Kidney (tissue), 14 donors: ENCODE measurements around the gene NR5A1. TPM values are rescaled to one million over a fixed set of nuclear protein-coding genes. Genes with fewer than 3 reads are reported as not detected.

Source experiments
- DNase-seq, 5 donors: peaks; one replicate each; pipeline ENCODE4 v3.0.0-alpha.2; 2013 to 2020
- FAIRE-seq: peaks from 2 replicates; lab custom pipeline; 2012; peaks lifted over from hg19 to GRCh38; lab: Jason Lieb, UNC
- H3K27ac ChIP-seq, 2 donors: one replicate each; pipeline ENCODE4 v1.7.0; 2013; ENCODE audit warnings: low read depth in 2 of 2, low read length in 2 of 2, inconsistent platforms in 1 of 2
- H3K27me3 ChIP-seq: one replicate; pipeline ENCODE4 v1.7.1; 2013; ENCODE audit warnings: low read length, inconsistent platforms; ENCODE audit not compliant: control insufficient read depth, insufficient read depth
- H3K36me3 ChIP-seq, 3 donors: one replicate each; pipeline versions ENCODE4 v1.7.0 to v1.7.1; 2013; ENCODE audit warnings: low read length in 3 of 3, control low read depth in 1 of 3, inconsistent platforms in 1 of 3; ENCODE audit not compliant: insufficient read depth in 3 of 3, control insufficient read depth in 2 of 3
- H3K4me1 ChIP-seq, 3 donors: one replicate each; pipeline versions ENCODE4 v1.7.0 to v1.7.1; 2013; ENCODE audit warnings: low read length in 3 of 3, inconsistent platforms in 1 of 3, low read depth in 1 of 3; ENCODE audit not compliant: control insufficient read depth in 2 of 3, insufficient read depth in 2 of 3
- H3K4me3 ChIP-seq, 3 donors: one replicate each; pipeline versions ENCODE4 v1.7.0 to v1.8.1; 2013; ENCODE audit warnings: low read length in 3 of 3, control low read depth in 1 of 3, inconsistent platforms in 1 of 3
- H3K9ac ChIP-seq, 3 donors: one replicate each; pipeline versions ENCODE4 v1.7.0 to v1.7.1; 2013; ENCODE audit warnings: low read length in 3 of 3, control low read depth in 1 of 3, inconsistent platforms in 1 of 3
- H3K9me3 ChIP-seq, 3 donors: one replicate each; pipeline versions ENCODE4 v1.7.0 to v1.7.1; 2013; ENCODE audit warnings: low read length in 3 of 3, control low read depth in 1 of 3, inconsistent platforms in 1 of 3; ENCODE audit not compliant: control insufficient read depth in 2 of 3, insufficient read depth in 1 of 3
- intact Hi-C: fragments of 100-400 bp; cut with DNase I; formaldehyde crosslinking; loops from one replicate; pipeline ENCODE4 v1.11.1; 2022
- polyA plus RNA-seq: library from polyadenylated mRNA; stranded (reverse); fragments of 350-450 nt; fragmentation: Illumina TruSeq; extraction: RNeasy Lipid Tissue Mini Kit (QIAGEN cat#74804); gene quantifications from one replicate; pipeline ENCODE4 v1.2.3, GENCODE V29; 2014; ENCODE audit warnings: low read depth, low replicate concordance; ENCODE audit not compliant: insufficient read depth
- total RNA-seq: library from RNA; stranded (reverse); fragmentation: NEBNext Ultra II Directional; extraction: Animal tissue kit (Norgen Biotek cat#: 25700); gene quantifications from one replicate; pipeline ENCODE4 v1.2.1, GENCODE V29; 2021
- TF ChIP-seq, protein P1 (sequence below): IDR thresholded peaks from 3 replicates; pipeline ENCODE4 v1.5.1; 2012; ENCODE audit warnings: mild to moderate bottlenecking, moderate library complexity, borderline replicate concordance; ENCODE audit not compliant: insufficient read depth; ENCODE audit errors: extremely low read depth
- donor health status: control.
- donor health status: control.
- donor health status: control.
- donor health status: control.
- donor health status: control.
- donor health status: DM: yes; HTN: yes; CAD: no.
- donor health status: Normal renal cell carcinoma (clear cell type).

The NR5A1 gene
- total and polyA plus RNA-seq, 2 donors from 2014 or later, result not detected

DNA sequence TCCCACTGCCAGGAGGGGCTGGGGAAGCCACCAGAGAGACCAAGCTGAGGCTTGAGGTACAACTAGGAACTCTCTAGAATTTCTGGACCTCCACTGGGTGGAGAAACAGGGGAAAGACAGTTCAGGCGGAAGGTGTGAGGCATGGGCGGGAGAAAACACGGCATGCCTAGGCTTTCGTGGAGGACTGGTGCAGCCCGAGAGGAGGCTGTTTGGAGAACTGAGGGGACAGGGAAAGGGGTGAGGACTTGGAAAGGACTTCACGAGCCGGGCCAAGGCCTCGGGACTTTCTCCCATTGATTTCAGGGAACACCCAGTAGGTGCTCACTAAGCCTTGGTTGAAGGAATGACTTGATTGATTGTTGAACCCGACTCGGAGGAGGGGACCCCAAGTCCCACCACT, 66.4 kb downstream of the NR5A1 start:
- Histone ChIP-seq H3K36me3 (no peaks in the 10 kb centered on the region), H3K9ac (no peak overlapping the region), H3K27me3 (no peaks in the 10 kb centered on the region), H3K9me3 (peaks cover 0 to 3% (median 2%) of the 10 kb centered on the region in 3 donors), H3K4me1 (no peaks in the 10 kb centered on the region), H3K27ac (no peak overlapping the region), H3K4me3 (no peak overlapping the region)
- DNase-seq (no peak), FAIRE-seq (no peak)
- TF ChIP-seq, protein P1, sequence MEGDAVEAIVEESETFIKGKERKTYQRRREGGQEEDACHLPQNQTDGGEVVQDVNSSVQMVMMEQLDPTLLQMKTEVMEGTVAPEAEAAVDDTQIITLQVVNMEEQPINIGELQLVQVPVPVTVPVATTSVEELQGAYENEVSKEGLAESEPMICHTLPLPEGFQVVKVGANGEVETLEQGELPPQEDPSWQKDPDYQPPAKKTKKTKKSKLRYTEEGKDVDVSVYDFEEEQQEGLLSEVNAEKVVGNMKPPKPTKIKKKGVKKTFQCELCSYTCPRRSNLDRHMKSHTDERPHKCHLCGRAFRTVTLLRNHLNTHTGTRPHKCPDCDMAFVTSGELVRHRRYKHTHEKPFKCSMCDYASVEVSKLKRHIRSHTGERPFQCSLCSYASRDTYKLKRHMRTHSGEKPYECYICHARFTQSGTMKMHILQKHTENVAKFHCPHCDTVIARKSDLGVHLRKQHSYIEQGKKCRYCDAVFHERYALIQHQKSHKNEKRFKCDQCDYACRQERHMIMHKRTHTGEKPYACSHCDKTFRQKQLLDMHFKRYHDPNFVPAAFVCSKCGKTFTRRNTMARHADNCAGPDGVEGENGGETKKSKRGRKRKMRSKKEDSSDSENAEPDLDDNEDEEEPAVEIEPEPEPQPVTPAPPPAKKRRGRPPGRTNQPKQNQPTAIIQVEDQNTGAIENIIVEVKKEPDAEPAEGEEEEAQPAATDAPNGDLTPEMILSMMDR, result no peak
- intact Hi-C loops, result no loop called here

DNA sequence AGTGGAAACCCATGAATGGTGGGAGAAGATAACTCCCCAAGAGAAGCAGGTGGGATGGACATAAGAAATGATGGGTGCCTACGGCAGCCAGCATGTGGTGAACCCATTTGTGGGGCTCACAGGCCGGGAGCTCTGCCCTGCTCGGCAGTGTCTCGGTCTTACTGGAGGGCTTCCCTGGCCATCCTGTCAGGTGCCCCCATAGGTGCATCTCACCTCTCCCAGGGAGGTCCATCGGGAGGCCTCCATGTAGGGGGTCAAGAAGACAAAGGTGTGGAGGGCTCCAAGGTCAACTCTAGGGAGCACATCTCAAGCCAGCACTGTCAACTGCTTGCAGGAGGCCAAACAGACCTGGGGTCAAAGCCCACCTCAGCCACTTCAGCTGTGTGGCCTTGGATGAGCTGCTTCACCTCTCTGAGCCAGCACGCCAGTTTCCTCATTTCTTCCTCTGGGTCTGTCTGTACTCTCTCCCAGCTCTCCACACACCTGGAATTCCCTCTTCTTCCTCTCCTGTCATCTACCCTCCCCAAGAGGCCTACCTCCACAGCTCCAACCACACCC, 67.4 kb downstream of the NR5A1 start:
- H3K9ac ChIP-seq, result no peak overlapping the region
- no peaks in the 10 kb centered on the region for H3K27me3 ChIP-seq
- TF ChIP-seq, protein P1, result no peak
- H3K27ac ChIP-seq, result no peak overlapping the region
- no peak for DNase-seq
- no peaks in the 10 kb centered on the region for H3K4me1 ChIP-seq
- intact Hi-C loops, result no loop called here
- H3K36me3 ChIP-seq, result no peaks in the 10 kb centered on the region
- no peak overlapping the region for H3K4me3 ChIP-seq
- no peak for FAIRE-seq
- H3K9me3 ChIP-seq, result peaks cover 0 to 3% (median 2%) of the 10 kb centered on the region in 3 donors

DNA sequence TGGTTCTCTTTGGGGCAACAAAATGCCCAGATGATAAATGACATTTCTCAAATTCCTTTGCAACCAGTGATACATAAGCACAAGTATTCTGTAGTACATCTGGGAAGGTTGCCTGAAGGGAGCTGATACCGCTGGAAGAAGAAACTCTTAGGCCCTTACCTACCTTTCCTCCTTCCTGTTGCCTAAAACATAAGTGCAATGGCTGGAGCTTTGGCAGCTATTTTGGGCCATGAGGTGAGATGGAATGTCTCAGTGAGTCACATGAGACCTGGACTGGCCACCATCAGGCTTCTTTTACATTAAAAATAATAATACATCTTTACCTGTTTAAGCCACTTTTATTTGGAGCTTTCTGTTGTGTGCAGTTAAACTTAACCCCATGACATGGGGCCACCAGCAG, 68.1 kb downstream of the NR5A1 start:
- FAIRE-seq (no peak), DNase-seq (no peak)
- Histone ChIP-seq H3K9ac (no peak overlapping the region), H3K4me1 (no peaks in the 10 kb centered on the region), H3K9me3 (peaks cover 0 to 3% (median 2%) of the 10 kb centered on the region in 3 donors), H3K4me3 (no peak overlapping the region), H3K36me3 (no peaks in the 10 kb centered on the region), H3K27me3 (no peaks in the 10 kb centered on the region), H3K27ac (no peak overlapping the region)
- intact Hi-C loops, result no loop called here
- TF ChIP-seq, protein P1, result no peak

DNA sequence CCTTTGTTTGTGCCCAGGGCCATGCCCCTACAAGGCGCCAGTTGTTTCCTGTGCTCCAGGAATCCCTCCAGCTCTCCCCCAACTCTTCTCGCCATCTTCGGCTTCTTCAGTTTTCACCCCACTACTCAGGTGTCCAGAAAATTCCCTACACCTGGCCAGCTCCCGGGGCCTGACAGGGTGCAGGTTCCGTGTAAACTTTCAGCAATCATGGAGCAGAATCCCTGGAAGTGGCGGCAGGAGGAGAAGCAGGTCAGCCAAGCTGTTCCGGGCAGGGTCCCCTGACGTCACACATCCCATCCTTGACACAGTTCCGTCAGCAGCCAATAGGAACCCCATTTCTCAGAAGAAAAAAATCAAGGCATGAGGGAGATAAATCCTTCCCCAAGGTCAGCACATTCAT, 69.1 kb downstream of the NR5A1 start:
- Histone ChIP-seq H3K36me3 (no peaks in the 10 kb centered on the region), H3K9ac (no peak overlapping the region), H3K9me3 (peaks cover 0 to 3% (median 2%) of the 10 kb centered on the region in 3 donors), H3K27me3 (no peaks in the 10 kb centered on the region), H3K4me1 (no peaks in the 10 kb centered on the region), H3K4me3 (no peak overlapping the region), H3K27ac (no peak overlapping the region)
- TF ChIP-seq, protein P1, result no peak
- intact Hi-C loops, result no loop called here
- FAIRE-seq (no peak), DNase-seq (no peak)
